ENCODE measurements around the gene RNGTT.

GRCh38 chr6:88629838-88630494 is 333.5 kb downstream of the RNGTT start:
- TF ChIP-seq CTCF (IDR thresholded peaks at IDR 0.05) (no peak), POLR2A (IDR thresholded peaks at IDR 0.05) (no peak)
